HG03095 (cell line): ENCODE measurements around the gene MPIG6B.

Source experiments
- ATAC-seq: cut with Tn5 transposase; IDR thresholded peaks from one replicate; pipeline ENCODE4 v1.9.1; 2021; ENCODE audit warnings: moderate library complexity; ENCODE audit not compliant: unreplicated experiment

The MPIG6B gene, protein sequence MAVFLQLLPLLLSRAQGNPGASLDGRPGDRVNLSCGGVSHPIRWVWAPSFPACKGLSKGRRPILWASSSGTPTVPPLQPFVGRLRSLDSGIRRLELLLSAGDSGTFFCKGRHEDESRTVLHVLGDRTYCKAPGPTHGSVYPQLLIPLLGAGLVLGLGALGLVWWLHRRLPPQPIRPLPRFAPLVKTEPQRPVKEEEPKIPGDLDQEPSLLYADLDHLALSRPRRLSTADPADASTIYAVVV

GRCh38 chr6:31723245-31723979 lies at the start of gene MPIG6B:
Gene MPIG6B, plus strand, starts transcription at chr6:31723373. Its CDS starts 11 bp downstream, at chr6:31723384.
- no peak for ATAC-seq

GRCh38 chr6:31676322-31676903 lies 46.8 kb upstream of the MPIG6B start:
- no peak for ATAC-seq

GRCh38 chr6:31676904-31677303 lies 46.3 kb upstream of the MPIG6B start:
- no peak for ATAC-seq

- ATAC-seq, result no peak
These were observed 45.2 kb upstream of the MPIG6B start for GRCh38 chr6:31677955-31678354.

DNA sequence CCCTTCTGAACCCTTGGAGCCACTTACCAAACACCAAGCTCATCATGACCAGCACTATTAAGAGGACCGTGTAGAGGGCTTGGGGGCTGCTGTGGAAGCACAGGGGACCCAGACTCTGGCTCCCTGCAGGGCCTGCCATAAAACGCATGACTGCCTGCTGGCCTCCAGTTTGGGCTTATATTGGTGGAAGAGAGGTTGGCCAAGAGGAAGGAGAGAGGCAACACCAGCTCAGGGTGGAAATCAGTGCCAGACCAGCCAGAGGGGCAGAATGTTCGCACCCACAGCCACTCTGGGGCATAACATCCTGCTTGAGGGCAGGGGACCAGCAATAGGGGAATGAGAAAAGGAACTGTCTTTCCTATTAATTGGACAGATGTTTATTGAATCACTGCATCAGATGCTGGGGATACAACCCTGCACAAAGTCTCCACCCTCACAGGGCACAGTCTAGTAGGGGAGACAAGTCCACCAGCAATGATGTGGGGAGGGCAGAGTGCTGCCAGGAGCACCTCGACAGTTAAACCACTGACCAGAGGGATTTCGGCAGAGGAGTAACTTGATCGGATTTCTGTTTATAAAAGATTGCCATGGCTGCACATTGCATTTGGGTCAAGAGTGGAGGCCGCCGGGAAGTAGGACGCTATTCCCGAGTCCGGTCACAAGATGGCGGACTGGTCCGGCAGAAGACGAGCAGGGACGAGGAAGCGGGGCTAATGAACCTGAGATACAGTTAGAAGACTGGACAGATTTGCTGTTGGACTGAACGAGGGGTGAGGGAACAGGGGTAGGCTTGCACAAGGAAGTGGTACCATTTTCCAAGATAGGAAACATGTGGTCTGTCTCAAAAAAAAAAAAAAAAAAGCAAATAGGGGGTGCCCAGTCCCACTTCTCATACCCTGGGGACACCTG lies 42.7 kb upstream of the MPIG6B start, which contains the start of gene LY6G5C:
TSS of gene LY6G5C (minus strand) at position 842 of the 909 bp plus-strand sequence. CDS start at position 148, 694 bp downstream.
- ATAC-seq, result no peak

DNA sequence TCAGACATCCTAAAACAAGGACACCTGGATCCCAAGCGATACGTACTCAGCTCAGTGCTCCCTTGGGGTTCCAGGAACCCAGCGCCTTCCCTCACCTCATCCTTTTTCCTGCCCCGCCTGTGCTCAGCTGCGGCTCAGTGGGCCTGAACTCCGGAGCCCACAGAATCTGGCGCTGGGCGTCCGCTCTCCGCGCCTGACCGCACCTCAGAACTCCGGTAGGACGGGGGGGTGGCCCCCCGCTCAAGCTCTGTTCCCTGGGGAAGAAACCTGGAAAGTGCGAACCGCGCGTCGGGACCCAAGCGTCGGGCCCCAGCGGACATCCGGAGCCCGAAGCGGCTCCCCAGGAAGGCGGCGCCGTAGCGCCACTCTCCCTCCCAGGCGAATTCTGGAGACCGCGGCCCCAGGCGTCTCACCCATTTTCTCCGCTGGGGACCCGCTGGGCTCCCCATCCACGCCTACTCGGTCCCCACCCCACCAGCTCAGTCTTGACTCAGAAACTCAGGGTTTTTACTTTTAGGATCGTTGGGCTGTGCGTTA lies 42.0 kb upstream of the MPIG6B start:
- ATAC-seq, result no peak

DNA sequence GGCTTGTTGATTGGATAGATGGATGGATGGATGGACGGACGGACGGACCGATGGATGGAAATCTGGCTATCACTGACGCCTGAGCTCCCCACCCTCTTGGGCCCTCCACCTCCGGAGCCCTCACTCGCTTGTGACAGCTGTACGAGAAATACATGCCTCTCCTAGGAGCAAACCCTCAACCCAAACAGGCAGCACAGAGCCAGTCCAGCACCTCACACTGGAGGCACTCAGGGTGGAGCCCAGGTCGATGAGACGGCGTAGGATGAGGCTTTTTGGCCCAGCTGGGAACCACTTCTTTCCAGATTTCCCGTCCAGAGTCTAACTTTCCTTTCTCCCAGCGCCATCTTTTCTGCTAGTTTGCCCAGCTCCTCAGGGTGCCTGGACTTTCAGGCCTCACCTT lies 39.6 kb upstream of the MPIG6B start:
- no peak for ATAC-seq

GRCh38 chr6:31686483-31686882 lies 36.7 kb upstream of the MPIG6B start:
- ATAC-seq, result no peak

DNA sequence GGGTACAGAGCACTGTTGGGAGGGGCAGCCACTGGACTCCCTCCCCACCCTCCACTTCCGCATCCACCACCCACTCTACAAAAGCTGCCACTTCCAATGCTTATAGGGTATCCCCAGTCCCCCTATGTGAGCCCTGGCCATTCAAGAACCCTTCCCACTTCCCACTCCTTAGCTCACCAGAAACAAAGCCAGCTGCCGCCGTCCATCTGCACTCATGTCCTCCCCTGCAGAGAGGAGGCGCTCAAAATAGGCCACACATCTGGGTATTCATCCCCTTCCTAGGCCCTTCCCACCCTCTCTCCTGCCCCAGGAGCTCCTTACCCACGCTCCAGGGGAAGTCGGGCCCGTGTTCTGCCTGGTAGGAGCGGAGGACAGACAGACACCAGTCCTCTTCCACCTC lies 35.9 kb upstream of the MPIG6B start:
- no peak for ATAC-seq

GRCh38 chr6:31687860-31688693 lies 35.1 kb upstream of the MPIG6B start:
- no peak for ATAC-seq

DNA sequence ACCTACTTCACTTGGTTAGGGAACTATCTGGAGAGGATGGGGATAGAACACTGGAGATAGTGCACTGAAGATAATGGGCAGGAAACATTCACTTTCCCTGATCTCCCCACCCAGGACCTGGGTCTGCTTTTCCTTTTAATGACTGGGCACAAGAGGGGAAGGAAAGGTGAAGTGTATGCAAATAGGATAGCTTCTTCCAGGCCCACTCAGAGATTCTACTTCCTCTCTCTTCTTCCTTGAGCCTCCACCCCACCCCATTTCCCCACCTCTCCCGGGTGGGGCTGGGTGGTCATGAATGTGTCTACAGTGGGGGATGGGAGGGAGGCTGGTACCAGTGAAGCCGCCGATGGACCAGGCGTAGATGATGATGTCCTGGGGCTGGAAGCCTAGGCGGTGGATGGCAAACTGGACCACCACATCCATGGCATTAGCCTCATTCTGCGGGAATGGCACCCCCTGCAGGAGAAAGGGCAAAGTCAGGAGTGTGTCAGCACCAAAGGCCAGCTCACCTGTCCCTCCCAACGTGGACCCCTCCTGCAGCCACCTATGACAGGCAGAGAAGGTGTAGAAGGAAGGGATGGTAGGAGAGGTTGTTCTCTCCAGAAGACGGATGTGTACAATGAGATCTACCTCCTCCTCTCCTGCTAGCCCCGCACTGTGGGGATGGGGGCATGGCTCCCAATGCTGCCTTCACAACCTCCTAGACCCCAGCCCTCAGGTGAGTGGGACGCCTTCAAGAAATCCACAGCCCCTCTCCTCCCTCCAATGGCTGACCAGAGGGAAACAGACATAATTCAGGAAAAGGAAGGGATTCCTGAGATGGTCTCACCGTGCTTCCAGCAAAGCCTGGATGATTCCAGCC lies 33.7 kb upstream of the MPIG6B start:
- ATAC-seq, result no peak

- no peak for ATAC-seq
These were observed 32.7 kb upstream of the MPIG6B start for GRCh38 chr6:31690231-31691077.

DNA sequence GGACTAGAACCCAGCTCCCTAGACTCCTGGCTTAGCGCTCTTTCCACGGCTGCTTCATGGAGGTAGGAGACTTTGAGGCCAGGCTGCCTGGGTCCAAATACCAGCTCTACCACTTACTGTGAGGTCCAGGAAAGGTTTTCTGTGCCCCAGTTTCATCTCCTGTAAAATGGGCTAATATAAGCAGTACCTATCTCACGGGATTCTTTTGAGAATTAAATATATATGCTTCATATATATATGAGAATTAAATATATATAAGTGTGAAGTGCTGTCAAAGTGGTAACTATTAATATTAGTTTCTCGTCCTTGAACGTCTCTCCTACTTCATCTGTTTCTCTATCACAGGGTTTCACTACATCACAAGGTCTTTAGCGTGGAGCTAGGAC lies 32.1 kb upstream of the MPIG6B start:
- no peak for ATAC-seq

- ATAC-seq, result no peak
These were observed 31.5 kb upstream of the MPIG6B start for GRCh38 chr6:31691564-31692108.

DNA sequence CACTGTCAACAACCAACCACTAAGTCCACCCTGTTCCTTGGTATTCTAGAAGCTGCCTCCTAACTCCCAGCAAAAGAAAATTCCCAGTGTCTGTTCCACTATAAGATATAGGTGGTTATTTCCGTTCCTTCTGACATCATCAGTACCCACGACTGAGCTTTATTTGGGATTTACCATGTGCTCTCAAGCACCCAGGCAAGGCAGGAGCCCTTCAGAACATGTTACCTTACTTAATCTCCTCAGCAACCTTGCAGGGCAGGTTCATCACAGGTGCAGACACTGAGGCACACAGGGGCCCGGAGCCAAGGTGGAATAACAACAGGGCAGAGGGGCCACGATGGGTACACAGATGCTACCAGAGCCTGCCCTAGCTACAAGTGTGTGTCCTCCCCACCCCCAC lies 30.8 kb upstream of the MPIG6B start:
- no peak for ATAC-seq

- ATAC-seq, result no peak
These were observed 30.3 kb upstream of the MPIG6B start for GRCh38 chr6:31692886-31693285.

GRCh38 chr6:31693535-31693934 lies 29.6 kb upstream of the MPIG6B start:
- no peak for ATAC-seq

- ATAC-seq, result no peak
These were observed 25.6 kb upstream of the MPIG6B start for GRCh38 chr6:31697555-31697954.
